OCI-LY3 (cell line): Measurements from ENCODE around the gene GPR146.

Source experiments
- H2AFZ ChIP-seq: fragments of 200-600, 300-600 bp; shearing (Covaris generic); 2 replicates; pipeline ENCODE4 v1.6.0; 2014; ENCODE audit warnings: antibody characterized with exemption, low read depth, low read length
- H3K27ac ChIP-seq: fragments of 200-600, 300-600 bp; sonication (generic); 2 replicates; pipeline ENCODE4 v1.5.1; 2014; ENCODE audit warnings: mild to moderate bottlenecking, low read length, moderate library complexity, mixed read lengths
- H3K27me3 ChIP-seq: fragments of 200-600, 300-600 bp; sonication (generic); 2 replicates; pipeline ENCODE4 v1.6.1; 2014; ENCODE audit warnings: low read depth, low read length, mixed read lengths
- H3K36me3 ChIP-seq: fragments of 200-600, 300-600 bp; sonication (generic); replicated peaks from 2 replicates; pipeline ENCODE3; 2014; ENCODE audit warnings: low read depth, low read length, mixed read lengths
- H3K4me1 ChIP-seq: fragments of 300-600, 200-600 bp; sonication (generic); 2 replicates; pipeline ENCODE4 v1.6.1; 2014; ENCODE audit warnings: low read length, mixed read lengths
- H3K4me2 ChIP-seq: fragments of 200-600, 300-600 bp; sonication (generic); 2 replicates; pipeline ENCODE4 v1.6.1; 2014; ENCODE audit warnings: low read length, mixed read lengths
- H3K4me3 ChIP-seq: fragments of 300-600, 200-600 bp; sonication (generic); 2 replicates; pipeline ENCODE4 v1.5.1; 2014; ENCODE audit warnings: antibody characterized with exemption, mild to moderate bottlenecking, low read length, moderate library complexity
- H3K79me2 ChIP-seq: fragments of 300-600, 200-600 bp; shearing (Covaris generic); 2 replicates; pipeline ENCODE4 v1.6.1; 2014; ENCODE audit warnings: mild to moderate bottlenecking, low read length, mixed read lengths
- H3K9ac ChIP-seq: fragments of 300-600, 200-600 bp; shearing (Covaris generic); 2 replicates; pipeline ENCODE4 v1.6.0; 2014; ENCODE audit warnings: mild to moderate bottlenecking, low read length, moderate library complexity
- H3K9me3 ChIP-seq: fragments of 200-600, 300-600 bp; shearing (Covaris generic); 2 replicates; pipeline ENCODE4 v1.6.1; 2014; ENCODE audit warnings: low read length, mixed read lengths; ENCODE audit not compliant: insufficient read depth
- H4K20me1 ChIP-seq: fragments of 200-600, 300-600 bp; sonication (generic); 2 replicates; pipeline ENCODE4 v1.6.1; 2016; ENCODE audit warnings: low read length, mixed read lengths; ENCODE audit not compliant: insufficient read depth
- CTCF ChIP-seq: fragments of 200-600, 300-600 bp; sonication (generic); IDR thresholded peaks from 2 replicates; pipeline ENCODE4 v1.5.1; 2014; ENCODE audit warnings: antibody characterized with exemption, low read length, low read depth
- EZH2phosphoT487 ChIP-seq: fragments of 200-600 bp; shearing (Covaris generic); IDR thresholded peaks from 2 replicates; pipeline ENCODE4 v1.6.1; 2018; ENCODE audit warnings: antibody characterized with exemption, mixed run types, low read depth

GPR146 gene

GRCh38 chr7:1103009-1103788 lies 58.9 kb downstream of the GPR146 start:
- H3K27ac ChIP-seq: peak overlapping the region; percentile 91
- peaks cover 25% of the 10 kb centered on the region for H3K36me3 ChIP-seq
- H3K9me3 ChIP-seq: no peaks in the 10 kb centered on the region
- TF ChIP-seq CTCF (no peak), EZH2phosphoT487 (no peak)
- peaks cover 75% of the 10 kb centered on the region for H3K4me1 ChIP-seq
- peak overlapping the region; percentile 62 for H3K4me3 ChIP-seq
- peaks cover 45% of the 10 kb centered on the region for H3K79me2 ChIP-seq
- peak overlapping the region; percentile 67 for H3K9ac ChIP-seq
- H3K4me2 ChIP-seq: peak overlapping the region; percentile 80
- no peaks in the 10 kb centered on the region for H3K27me3 ChIP-seq
- H4K20me1 ChIP-seq: 0 out of 2 replicates have a peak, but pooled peaks cover 4% of the 10 kb centered on the region
- no peak overlapping the region for H2AFZ ChIP-seq

GRCh38 chr7:1103789-1104515 lies 59.6 kb downstream of the GPR146 start:
- no peaks in the 10 kb centered on the region for H3K27me3 ChIP-seq

GRCh38 chr7:1104516-1105179 lies 60.3 kb downstream of the GPR146 start:
- Histone ChIP-seq H3K4me3 (peak overlapping the region; percentile 62), H3K36me3 (peaks cover 11% of the 10 kb centered on the region), H3K27ac (peak overlapping the region; percentile 91), H2AFZ (no peak overlapping the region), H3K4me1 (peaks cover 75% of the 10 kb centered on the region), H3K4me2 (peak overlapping the region; percentile 80), H3K79me2 (peaks cover 44% of the 10 kb centered on the region), H3K27me3 (no peaks in the 10 kb centered on the region), H3K9ac (peak overlapping the region; percentile 39), H4K20me1 (0 out of 2 replicates have a peak, but pooled peaks cover 4% of the 10 kb centered on the region), H3K9me3 (no peaks in the 10 kb centered on the region)
- TF ChIP-seq EZH2phosphoT487 (no peak), CTCF (no peak)

More at GRCh38 chr7:1103789-1104515, 59.6 kb downstream of the GPR146 start:
- peak overlapping the region; percentile 80 for H3K4me2 ChIP-seq
- H3K9me3 ChIP-seq: no peaks in the 10 kb centered on the region
- no peak overlapping the region for H2AFZ ChIP-seq
- H3K79me2 ChIP-seq: peaks cover 44% of the 10 kb centered on the region
- peaks cover 18% of the 10 kb centered on the region for H3K36me3 ChIP-seq
- H4K20me1 ChIP-seq: 0 out of 2 replicates have a peak, but pooled peaks cover 4% of the 10 kb centered on the region
- no peak for TF ChIP-seq EZH2phosphoT487
- TF ChIP-seq CTCF: no peak
- peaks cover 75% of the 10 kb centered on the region for H3K4me1 ChIP-seq
- peak overlapping the region; percentile 62 for H3K4me3 ChIP-seq
- H3K9ac ChIP-seq: peak overlapping the region; percentile 67
- peak overlapping the region; percentile 91 for H3K27ac ChIP-seq

- Histone ChIP-seq H3K4me2 (peak overlapping the region; percentile 80), H3K36me3 (peaks cover 8% of the 10 kb centered on the region), H3K4me1 (peaks cover 72% of the 10 kb centered on the region), H3K9ac (peak overlapping the region; percentile 47), H3K27me3 (no peaks in the 10 kb centered on the region), H3K79me2 (peaks cover 44% of the 10 kb centered on the region), H3K27ac (peak overlapping the region; percentile 91), H4K20me1 (0 out of 2 replicates have a peak, but pooled peaks cover 4% of the 10 kb centered on the region), H3K4me3 (peak overlapping the region; percentile 62), H2AFZ (no peak overlapping the region), H3K9me3 (no peaks in the 10 kb centered on the region)
- TF ChIP-seq EZH2phosphoT487 (no peak), CTCF (no peak)
Observed at GRCh38 chr7:1105189-1105588, 60.8 kb downstream of the GPR146 start.
